NCI-H1417 treated with DMSO at 0.1 percent for 48 hours (cell line): ENCODE results near the gene VSTM2B.
"Not testable (repeated sequence)": the region's sequence is repeated elsewhere in the genome, so short reads cannot be mapped to it uniquely, and the experiment has no call there.

Experiments
- DNase-seq: peaks from one replicate; lab custom pipeline; 2025; lab: John Stamatoyannopoulos, UW

Gene VSTM2B

DNA sequence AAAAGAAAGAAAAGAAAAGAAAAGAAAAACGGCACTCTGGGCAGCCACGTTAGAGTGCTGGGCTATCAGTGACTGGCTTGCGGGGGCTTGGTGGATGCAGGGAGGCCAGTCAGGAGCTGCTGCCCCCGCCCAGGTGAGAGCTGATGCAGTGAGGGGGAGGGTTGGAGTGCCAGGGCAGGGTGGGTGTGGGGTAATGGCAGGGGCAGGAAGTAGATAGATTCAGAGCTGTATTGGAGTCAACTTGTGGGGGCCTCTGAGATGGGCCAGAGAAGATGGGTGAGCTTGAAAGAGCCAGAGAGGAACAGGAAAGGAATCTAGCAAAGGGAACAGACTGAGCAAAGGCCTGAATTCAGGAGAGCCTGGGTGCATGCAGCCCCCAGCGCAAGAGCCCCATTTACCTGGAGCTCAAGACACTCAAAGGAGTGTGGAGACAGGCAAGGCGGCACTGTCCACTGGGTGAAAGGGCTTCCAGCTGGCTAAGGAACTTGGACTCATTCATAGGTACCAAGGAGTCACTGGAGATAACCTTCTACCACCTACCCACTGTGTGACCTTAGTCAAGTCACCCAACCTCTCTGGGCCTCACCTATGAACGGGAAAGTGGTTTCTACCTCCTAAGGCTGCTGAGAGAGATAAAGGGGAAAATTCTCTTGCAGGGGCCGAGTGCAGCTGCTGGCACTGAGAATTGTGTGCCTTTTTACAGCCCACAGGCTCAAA is 20.2 kb downstream of the VSTM2B start:
- DNase-seq, result no peak

DNA sequence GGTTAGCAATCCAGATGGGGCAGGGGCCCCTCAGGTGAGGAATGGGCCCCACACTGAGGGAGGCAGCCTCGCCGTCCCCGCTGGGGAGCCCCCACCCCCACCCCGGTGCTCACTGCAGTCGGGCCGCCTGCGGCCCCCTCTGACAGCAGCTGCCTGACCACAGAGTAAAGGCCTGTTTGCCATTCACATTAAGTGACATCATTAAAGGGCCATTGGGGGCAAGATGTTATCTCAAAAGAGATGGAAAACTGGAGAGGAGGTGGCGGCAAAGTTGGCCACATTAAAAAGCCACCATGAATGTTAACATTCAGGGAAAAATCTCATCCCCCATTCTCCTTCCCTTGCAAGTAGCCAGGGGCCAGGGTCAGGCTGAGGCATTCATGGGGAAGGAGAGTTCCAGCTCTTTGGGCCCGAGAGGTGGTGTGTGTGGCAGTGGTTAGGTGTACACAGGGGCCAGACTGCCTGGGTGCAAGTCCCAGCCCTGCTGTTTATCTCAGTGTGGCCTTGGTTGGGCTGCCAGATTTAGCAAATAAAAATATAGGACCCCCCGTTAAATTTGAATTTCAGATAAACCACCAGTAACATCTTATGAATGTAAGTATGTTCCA is 20.9 kb downstream of the VSTM2B start:
- no peak for DNase-seq

- no peak for DNase-seq
These were observed 21.7 kb downstream of the VSTM2B start for GRCh38 chr19:29547361-29547960.

- DNase-seq, result no peak
These were observed 22.2 kb downstream of the VSTM2B start for GRCh38 chr19:29547981-29548380.

GRCh38 chr19:29548483-29549085 is 22.8 kb downstream of the VSTM2B start:
- no peak for DNase-seq

DNA sequence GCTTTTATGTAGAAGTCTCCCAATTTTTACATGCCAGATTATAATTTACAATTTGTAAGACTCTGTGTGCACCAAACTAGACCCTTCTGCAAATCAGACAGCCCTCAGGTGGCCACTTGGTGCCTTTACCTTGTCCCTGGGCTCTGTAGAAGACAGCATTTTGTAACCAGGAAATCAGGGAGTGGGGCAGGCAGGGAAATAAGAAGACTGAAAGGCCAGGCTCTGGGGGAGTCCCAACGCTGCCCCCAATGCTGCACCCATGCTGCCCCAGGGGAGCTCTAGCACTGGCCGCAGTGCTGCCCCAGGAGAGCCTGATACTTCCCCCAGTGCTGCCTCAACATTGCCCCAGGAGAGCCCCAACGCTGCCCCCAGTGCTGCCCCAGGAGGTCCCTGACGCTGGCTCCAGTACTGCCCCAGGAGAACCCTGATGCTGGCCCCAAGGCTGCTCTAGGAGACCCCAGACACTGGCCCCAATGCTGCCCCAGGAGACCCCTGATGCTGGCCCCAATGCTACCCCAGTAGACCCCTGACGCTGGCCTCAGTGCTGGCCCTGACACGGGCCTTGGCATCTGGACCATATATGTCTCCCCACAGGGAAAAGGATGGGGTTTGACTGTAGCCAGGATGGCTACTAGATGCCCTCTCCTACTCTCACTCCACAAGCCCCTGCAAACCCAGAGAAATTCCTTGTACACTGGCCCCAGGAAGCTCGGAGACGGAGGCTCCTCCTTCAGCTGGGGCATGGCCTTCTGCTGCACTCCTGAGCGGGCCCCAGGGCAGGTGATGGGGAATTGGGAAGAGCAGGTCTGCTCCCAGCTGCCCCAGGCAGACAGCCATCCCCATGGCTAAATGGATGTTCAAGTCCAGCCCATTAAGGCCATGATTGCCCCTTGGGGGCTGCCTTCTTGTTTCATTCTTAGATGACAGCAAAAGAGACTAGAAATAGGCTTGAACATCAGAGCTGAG is 23.6 kb downstream of the VSTM2B start:
- DNase-seq, result no peak

GRCh38 chr19:29550896-29551295 is 25.1 kb downstream of the VSTM2B start:
- DNase-seq, result no peak

GRCh38 chr19:29551774-29552173 is 26.0 kb downstream of the VSTM2B start:
- DNase-seq, result no peak

DNA sequence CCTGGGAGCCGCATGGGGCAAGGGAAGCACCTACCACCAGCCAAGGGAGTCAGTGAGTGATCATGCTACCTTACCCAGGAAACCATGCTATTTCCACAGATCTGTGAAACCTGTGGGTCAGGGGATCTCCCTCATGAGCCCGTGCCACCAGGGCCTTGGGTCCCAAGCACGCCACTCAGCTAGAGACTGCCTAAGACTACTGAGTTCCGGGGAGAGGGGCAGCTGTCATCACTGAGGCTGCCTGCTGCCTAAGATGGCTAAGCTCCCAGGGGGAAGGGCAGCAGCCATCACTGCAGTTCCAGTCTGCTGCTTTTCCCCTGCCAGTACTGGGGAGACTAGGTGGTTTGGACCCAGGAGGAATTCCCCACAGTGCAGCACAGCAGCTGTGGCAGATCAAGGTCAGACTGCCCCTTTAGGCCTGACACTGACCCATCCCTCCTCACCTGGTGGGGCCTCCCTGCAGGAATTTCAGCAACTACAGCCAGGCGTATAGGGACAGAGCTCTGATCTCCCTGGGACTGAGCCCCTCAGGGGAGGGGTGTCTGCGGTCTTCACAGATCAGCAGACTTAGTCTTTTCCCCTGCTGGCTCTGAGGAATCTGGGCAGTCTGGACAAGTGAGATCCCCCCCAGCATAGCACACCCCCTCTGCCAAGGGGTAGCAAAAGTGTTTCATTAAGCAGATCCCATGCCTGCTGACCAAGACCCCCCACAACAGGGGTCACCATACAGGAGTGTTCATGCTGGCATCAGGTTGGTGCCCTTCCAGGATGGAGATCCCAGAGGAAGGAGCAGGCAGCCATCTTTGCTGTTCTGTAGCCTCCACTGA is 26.9 kb downstream of the VSTM2B start:
- DNase-seq, result no peak

DNA sequence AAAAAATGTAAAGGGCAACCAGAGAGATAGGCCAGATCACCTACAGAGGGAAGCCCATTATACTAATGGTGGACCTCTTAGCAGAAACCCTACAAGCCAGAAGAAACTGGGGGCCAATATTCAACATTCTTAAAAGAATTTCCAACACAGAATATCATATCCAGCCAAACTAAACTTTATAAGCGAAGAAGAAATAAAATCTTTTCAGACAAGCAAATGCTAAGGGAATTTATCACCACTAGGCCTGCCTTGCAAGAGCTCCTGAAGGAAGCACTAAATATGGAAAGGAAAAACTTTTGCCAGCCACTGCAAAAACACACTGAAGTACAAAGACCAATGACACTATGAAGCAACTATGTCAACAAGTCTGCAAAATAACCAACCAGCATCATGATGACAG is 28.4 kb downstream of the VSTM2B start:
- DNase-seq, result no peak

DNA sequence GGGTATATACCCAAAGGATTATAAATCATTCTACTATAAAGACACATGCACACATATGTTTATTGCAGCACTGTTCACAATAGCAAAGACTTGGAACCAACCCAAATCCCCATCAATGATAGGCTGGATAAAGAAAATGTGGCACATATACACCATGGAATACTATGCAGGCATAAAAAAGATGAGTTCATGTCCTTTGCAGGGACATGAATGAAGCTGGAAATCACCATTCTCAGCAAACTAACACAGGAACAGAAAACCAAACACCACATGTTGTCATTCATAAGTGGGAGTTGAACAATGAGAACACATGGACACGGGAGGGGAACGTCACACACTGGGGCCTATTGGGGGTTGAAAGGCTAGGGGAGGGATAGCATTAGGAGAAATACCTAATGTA is 33.3 kb downstream of the VSTM2B start:
- DNase-seq, result not testable (repeated sequence)

- no peak for DNase-seq
These were observed 33.9 kb downstream of the VSTM2B start for GRCh38 chr19:29559743-29560142.

GRCh38 chr19:29560313-29561075 is 34.7 kb downstream of the VSTM2B start:
- DNase-seq, result no peak

- no peak for DNase-seq
These were observed 35.8 kb downstream of the VSTM2B start for GRCh38 chr19:29561601-29562000.

DNA sequence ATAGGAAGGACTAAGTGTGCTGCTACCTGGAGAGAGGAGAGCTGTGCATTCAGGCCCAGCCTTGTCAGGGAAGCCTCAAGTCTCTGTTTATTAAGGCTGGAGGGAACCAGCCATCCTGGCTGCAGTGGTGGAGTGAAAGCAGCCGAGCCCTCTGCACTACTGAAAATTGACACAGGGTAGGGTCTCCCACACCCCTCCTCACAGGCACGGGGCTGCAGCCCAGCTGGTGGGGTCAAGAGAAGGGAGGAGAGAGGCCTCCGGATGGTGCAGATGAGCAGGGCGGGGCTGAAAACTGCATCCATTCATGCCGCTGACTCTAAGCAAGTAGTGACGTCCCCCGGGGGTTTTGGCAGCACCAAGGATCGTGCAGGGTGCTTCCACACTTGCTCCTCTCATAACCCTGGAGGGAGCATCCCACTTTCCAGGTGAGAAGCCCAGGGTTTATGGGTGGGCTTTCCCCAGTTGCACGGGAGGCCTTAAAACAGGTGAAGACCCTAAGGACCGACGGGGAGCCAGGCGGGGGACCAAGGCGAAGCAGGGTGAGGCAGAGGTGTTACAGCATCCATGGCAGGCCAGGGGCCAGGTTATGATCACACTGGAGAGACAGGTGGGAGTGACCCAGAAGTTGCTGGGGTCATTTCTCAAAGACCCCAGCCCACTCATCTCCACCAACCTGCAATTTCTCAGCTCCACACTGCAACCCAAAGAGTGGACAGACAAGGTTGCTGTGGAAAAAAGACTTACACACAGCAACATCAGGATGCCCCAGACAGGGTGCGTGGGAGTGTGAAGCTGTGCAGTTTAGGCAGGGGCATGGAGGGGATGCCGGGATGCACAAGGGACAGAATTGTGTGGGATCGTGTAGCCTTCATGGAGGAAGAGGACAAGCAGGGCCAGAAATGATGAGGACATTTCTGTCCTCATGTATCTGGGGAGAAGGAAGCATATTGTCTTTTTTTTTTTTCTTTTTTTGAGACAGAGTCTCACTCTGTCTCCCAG is 36.8 kb downstream of the VSTM2B start:
- no peak for DNase-seq

GRCh38 chr19:29563486-29564101 is 37.8 kb downstream of the VSTM2B start:
- no peak for DNase-seq

GRCh38 chr19:29564574-29565005 is 38.8 kb downstream of the VSTM2B start:
- DNase-seq, result no peak

DNA sequence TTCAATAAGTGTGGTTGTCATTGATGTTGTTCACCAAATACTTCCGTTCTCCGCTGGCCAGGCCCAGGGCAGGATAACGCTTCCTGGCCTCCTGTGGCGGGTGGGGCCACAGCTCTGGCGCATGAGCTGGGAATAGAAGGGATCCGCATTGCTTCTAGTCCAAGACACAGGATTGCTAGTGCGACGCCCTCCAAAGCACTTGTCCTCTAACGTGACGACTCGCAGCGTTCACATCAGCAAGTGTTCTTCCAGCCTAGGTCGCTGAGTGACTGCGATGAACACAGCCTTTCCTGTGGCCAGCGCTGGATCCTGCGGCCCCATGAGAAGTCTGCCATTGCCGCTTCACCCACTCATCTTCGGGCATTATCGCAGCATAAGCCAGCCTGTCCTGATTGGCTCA is 39.4 kb downstream of the VSTM2B start:
- DNase-seq, result no peak
